Activated T-helper 1 cell treated with anti-CD3 and anti-CD28 coated beads, Interleukin-2, amount 50 U/mL, for 16 hours (primary cell): ENCODE measurements around the gene KLF16.

Source experiments
- DNase-seq, 2 donors: peaks; one replicate each; pipeline ENCODE4 v3.0.0-alpha.2; 2020; ENCODE audit warnings: low read depth in 1 of 2, low spot score in 1 of 2

The KLF16 gene

GRCh38 chr19:1845125-1845515, 18.3 kb downstream of the KLF16 start:
- no peak for DNase-seq

- no peak for DNase-seq
Observed at GRCh38 chr19:1844513-1845124, 18.8 kb downstream of the KLF16 start.

GRCh38 chr19:1843646-1844394, 19.6 kb downstream of the KLF16 start:
- DNase-seq: no peak

- DNase-seq: no peak
Observed at GRCh38 chr19:1843116-1843515, 20.3 kb downstream of the KLF16 start.

GRCh38 chr19:1841209-1841924, 22.0 kb downstream of the KLF16 start:
- no peak for DNase-seq

GRCh38 chr19:1840541-1841115, 22.8 kb downstream of the KLF16 start:
- no peak for DNase-seq

- no peak for DNase-seq
Observed at GRCh38 chr19:1839658-1840540, 23.5 kb downstream of the KLF16 start.

- peak; percentile 37 to 45 for DNase-seq
Observed at GRCh38 chr19:1837625-1838105, 25.7 kb downstream of the KLF16 start.

- no peak for DNase-seq
Observed at GRCh38 chr19:1837222-1837565, 26.2 kb downstream of the KLF16 start.

- no peak for DNase-seq
Observed at GRCh38 chr19:1836458-1837221, 26.7 kb downstream of the KLF16 start.

GRCh38 chr19:1833540-1833939, 29.8 kb downstream of the KLF16 start:
- DNase-seq: no peak

GRCh38 chr19:1832046-1832663, 31.2 kb downstream of the KLF16 start:
- no peak for DNase-seq

GRCh38 chr19:1830978-1831377, 32.4 kb downstream of the KLF16 start:
- no peak for DNase-seq

- DNase-seq: no peak
Observed at GRCh38 chr19:1830568-1830967, 32.8 kb downstream of the KLF16 start.

- no peak for DNase-seq
Observed at GRCh38 chr19:1829958-1830357, 33.4 kb downstream of the KLF16 start.

GRCh38 chr19:1828279-1829238, 34.8 kb downstream of the KLF16 start:
- no peak for DNase-seq

GRCh38 chr19:1827566-1828278, 35.7 kb downstream of the KLF16 start:
- DNase-seq: no peak
